Measurements from ENCODE around the gene TEX10.

Gene TEX10

GRCh38 chr9:100298378-100298777 lies 54.4 kb downstream of the TEX10 start:
- no peak overlapping the region for H3K4me3 ChIP-seq (ENCODE audit: low read depth, low read length)
- no peak for TF ChIP-seq CTCF (IDR thresholded peaks at IDR 0.05; ENCODE audit: low read depth, low read length)
- H3K4me1 ChIP-seq: no peaks in the 10 kb centered on the region
- H3K27me3 ChIP-seq: no peaks in the 10 kb centered on the region
- no peak for DNase-seq
- peaks cover 78% of the 10 kb centered on the region for H3K36me3 ChIP-seq
- no peaks in the 10 kb centered on the region for H3K9me3 ChIP-seq

GRCh38 chr9:100296407-100296806 lies 56.3 kb downstream of the TEX10 start:
- no peak for TF ChIP-seq CTCF (IDR thresholded peaks at IDR 0.05; ENCODE audit: low read depth, low read length)
- H3K27me3 ChIP-seq: no peaks in the 10 kb centered on the region
- peaks cover 78% of the 10 kb centered on the region for H3K36me3 ChIP-seq
- no peak for DNase-seq
- no peaks in the 10 kb centered on the region for H3K4me1 ChIP-seq
- H3K9me3 ChIP-seq: no peaks in the 10 kb centered on the region
- no peak overlapping the region for H3K4me3 ChIP-seq (ENCODE audit: low read depth, low read length)

DNA sequence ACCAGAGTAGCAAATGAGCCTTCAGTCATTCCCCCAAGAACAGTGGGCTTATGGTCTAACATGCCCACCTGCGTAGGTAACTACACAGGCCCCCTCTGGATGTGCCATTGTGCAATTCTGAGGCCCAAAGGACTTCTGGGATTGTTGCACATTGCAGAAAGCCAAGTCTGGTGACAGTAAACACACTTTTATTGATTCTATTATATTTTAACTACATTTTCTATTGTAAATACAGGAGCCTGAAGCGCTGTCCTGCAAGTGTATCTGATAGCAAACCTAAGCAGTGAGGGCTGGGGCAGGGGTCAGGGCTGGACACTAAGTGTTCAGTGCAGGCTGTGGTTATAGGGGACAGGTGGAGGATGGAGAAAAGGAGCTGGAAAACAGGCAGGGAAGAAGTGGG lies 57.5 kb downstream of the TEX10 start:
- no peak for TF ChIP-seq CTCF (IDR thresholded peaks at IDR 0.05; ENCODE audit: low read depth, low read length)
- H3K36me3 ChIP-seq: peaks cover 78% of the 10 kb centered on the region

DNA sequence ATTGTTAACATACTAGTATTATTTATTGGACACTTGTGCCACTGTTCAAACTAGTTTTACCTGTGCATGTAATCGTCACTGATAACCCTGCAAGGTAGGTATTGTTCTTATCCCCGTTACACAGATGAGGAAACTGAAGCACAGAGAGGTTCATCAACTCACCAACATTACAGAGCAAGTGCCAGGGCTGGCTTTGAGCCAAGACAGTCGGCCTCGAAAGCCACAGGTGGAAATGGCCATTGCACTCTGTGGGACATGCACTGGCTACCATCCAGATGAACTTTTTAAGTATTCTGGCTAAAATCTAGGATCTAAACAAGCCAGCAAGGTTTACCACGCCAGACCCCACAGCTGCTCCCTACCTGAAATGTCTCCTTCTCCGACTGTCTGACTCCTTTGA lies 57.9 kb downstream of the TEX10 start:
- no peaks in the 10 kb centered on the region for H3K27me3 ChIP-seq
- no peak overlapping the region for H3K4me3 ChIP-seq (ENCODE audit: low read depth, low read length)
- H3K36me3 ChIP-seq: peaks cover 79% of the 10 kb centered on the region
- DNase-seq: no peak
- TF ChIP-seq CTCF (IDR thresholded peaks at IDR 0.05; ENCODE audit: low read depth, low read length): no peak
- no peaks in the 10 kb centered on the region for H3K9me3 ChIP-seq
- no peaks in the 10 kb centered on the region for H3K4me1 ChIP-seq

More for the DNA sequence above, 57.5 kb downstream of the TEX10 start:
- H3K9me3 ChIP-seq: no peaks in the 10 kb centered on the region
- no peak for DNase-seq
- no peaks in the 10 kb centered on the region for H3K27me3 ChIP-seq
- H3K4me1 ChIP-seq: no peaks in the 10 kb centered on the region
- H3K4me3 ChIP-seq (ENCODE audit: low read depth, low read length): no peak overlapping the region

GRCh38 chr9:100294341-100294740 lies 58.4 kb downstream of the TEX10 start:
- DNase-seq: no peak
- TF ChIP-seq CTCF (IDR thresholded peaks at IDR 0.05; ENCODE audit: low read depth, low read length): no peak
- Histone ChIP-seq H3K36me3 (peaks cover 84% of the 10 kb centered on the region), H3K27me3 (no peaks in the 10 kb centered on the region), H3K9me3 (no peaks in the 10 kb centered on the region), H3K4me1 (no peaks in the 10 kb centered on the region), H3K4me3 (ENCODE audit: low read depth, low read length) (no peak overlapping the region)

- no peak for TF ChIP-seq CTCF (IDR thresholded peaks at IDR 0.05; ENCODE audit: low read depth, low read length)
- no peaks in the 10 kb centered on the region for H3K4me1 ChIP-seq
- H3K27me3 ChIP-seq: no peaks in the 10 kb centered on the region
- H3K36me3 ChIP-seq: peaks cover 77% of the 10 kb centered on the region
- no peak for DNase-seq
- no peaks in the 10 kb centered on the region for H3K9me3 ChIP-seq
- H3K4me3 ChIP-seq (ENCODE audit: low read depth, low read length): no peak overlapping the region
Observed at GRCh38 chr9:100292414-100292813, 60.3 kb downstream of the TEX10 start.
